ENCODE data around the gene CHRM2.

Gene CHRM2

GRCh38 chr7:136865777-136866176 is 2.7 kb upstream of the CHRM2 start:
- no peak for DNase-seq (ENCODE audit: low spot score)
- no peak for TF ChIP-seq CTCF (IDR thresholded peaks at IDR 0.05; ENCODE audit: extremely low read depth, missing control alignments)

GRCh38 chr7:136869001-136869961 is 829 bp downstream of the CHRM2 start:
- DNase-seq (ENCODE audit: low spot score), result no peak
- no peak for TF ChIP-seq CTCF (IDR thresholded peaks at IDR 0.05; ENCODE audit: extremely low read depth, missing control alignments)

GRCh38 chr7:136869991-136870865 is 1.8 kb downstream of the CHRM2 start:
- no peak for DNase-seq (ENCODE audit: low spot score)

GRCh38 chr7:136870866-136871487 is 2.5 kb downstream of the CHRM2 start:
- no peak for TF ChIP-seq CTCF (IDR thresholded peaks at IDR 0.05; ENCODE audit: extremely low read depth, missing control alignments)
- no peak for DNase-seq (ENCODE audit: low spot score)

More at GRCh38 chr7:136869991-136870865, 1.8 kb downstream of the CHRM2 start:
- no peak for TF ChIP-seq CTCF (IDR thresholded peaks at IDR 0.05; ENCODE audit: extremely low read depth, missing control alignments)

GRCh38 chr7:136874393-136875032 is 6.1 kb downstream of the CHRM2 start:
- no peak for TF ChIP-seq CTCF (IDR thresholded peaks at IDR 0.05; ENCODE audit: extremely low read depth, missing control alignments)
- DNase-seq (ENCODE audit: low spot score), result no peak

GRCh38 chr7:136877509-136877908 is 9.1 kb downstream of the CHRM2 start:
- no peak for TF ChIP-seq CTCF (IDR thresholded peaks at IDR 0.05; ENCODE audit: extremely low read depth, missing control alignments)
- DNase-seq (ENCODE audit: low spot score), result no peak
